H9 (cell line): ENCODE measurements around the gene SRGAP1. TPM values are rescaled to one million over a fixed set of nuclear protein-coding genes. Genes with fewer than 3 reads are reported as not detected.

Experiments used
- DNase-seq: peaks from one replicate; pipeline ENCODE4 v3.0.0-alpha.2; 2017
- H2AFZ ChIP-seq: one replicate; pipeline ENCODE4 v1.6.1; 2013; ENCODE audit warnings: mild to moderate bottlenecking, low read length, control low read depth, moderate library complexity
- H2AK5ac ChIP-seq: 2 replicates; pipeline ENCODE4 v1.6.1; 2013; ENCODE audit warnings: low read length, control low read depth, mixed read lengths; ENCODE audit not compliant: insufficient read length
- H2BK120ac ChIP-seq: one replicate; pipeline ENCODE4 v1.6.1; 2013; ENCODE audit warnings: low read depth, mild to moderate bottlenecking, low read length, control low read depth, inconsistent platforms; ENCODE audit not compliant: poor library complexity, severe bottlenecking
- H2BK12ac ChIP-seq: 2 replicates; pipeline ENCODE4 v1.6.1; 2013; ENCODE audit warnings: low read length, control low read depth, mixed read lengths, low read depth; ENCODE audit not compliant: insufficient read length
- H2BK15ac ChIP-seq: 2 replicates; pipeline ENCODE4 v1.6.1; 2013; ENCODE audit warnings: low read depth, low read length, control low read depth
- H2BK20ac ChIP-seq: one replicate; pipeline ENCODE4 v1.6.1; 2013; ENCODE audit warnings: low read depth, mild to moderate bottlenecking, low read length, control low read depth, inconsistent platforms; ENCODE audit not compliant: poor library complexity, severe bottlenecking
- H2BK5ac ChIP-seq: 2 replicates; pipeline ENCODE4 v1.6.1; 2013; ENCODE audit warnings: low read length, control low read depth, mixed read lengths; ENCODE audit not compliant: insufficient read length
- H3K14ac ChIP-seq: 2 replicates; pipeline ENCODE4 v1.6.1; 2013; ENCODE audit warnings: low read length, control low read depth; ENCODE audit not compliant: insufficient read depth
- H3K18ac ChIP-seq: 2 replicates; pipeline ENCODE4 v1.6.1; 2013; ENCODE audit warnings: low read depth, mild to moderate bottlenecking, mixed read lengths, low read length, control low read depth; ENCODE audit not compliant: insufficient read length
- H3K23ac ChIP-seq: 2 replicates; pipeline ENCODE4 v1.6.1; 2013; ENCODE audit warnings: low read length, control low read depth, mixed read lengths, low read depth; ENCODE audit not compliant: insufficient read length
- H3K23me2 ChIP-seq: 2 replicates; pipeline ENCODE4 v1.6.1; 2013; ENCODE audit warnings: low read depth, mild to moderate bottlenecking, mixed read lengths, low read length, control low read depth; ENCODE audit not compliant: insufficient read length, poor library complexity, severe bottlenecking
- H3K27ac ChIP-seq: 2 replicates; pipeline ENCODE4 v1.5.1; 2013; ENCODE audit warnings: low read length, control low read depth, mixed read lengths, low read depth; ENCODE audit not compliant: insufficient read length
- H3K27me3 ChIP-seq: 2 replicates; pipeline ENCODE4 v1.6.1; 2013; ENCODE audit warnings: low read length, control low read depth, inconsistent platforms; ENCODE audit not compliant: insufficient read depth
- H3K4ac ChIP-seq: 2 replicates; pipeline ENCODE4 v1.6.1; 2013; ENCODE audit warnings: low read depth, mild to moderate bottlenecking, control low read depth, inconsistent platforms, low read length, moderate library complexity
- H3K4me1 ChIP-seq: 2 replicates; pipeline ENCODE4 v1.6.1; 2013; ENCODE audit warnings: low read length, control low read depth, inconsistent platforms; ENCODE audit not compliant: insufficient read depth
- H3K4me2 ChIP-seq: 2 replicates; pipeline ENCODE4 v1.6.1; 2013; ENCODE audit warnings: low read length, control low read depth, mixed read lengths; ENCODE audit not compliant: insufficient read length, insufficient read depth
- H3K56ac ChIP-seq: 2 replicates; pipeline ENCODE4 v1.6.1; 2013; ENCODE audit warnings: low read depth, mild to moderate bottlenecking, mixed read lengths, low read length, control low read depth; ENCODE audit not compliant: insufficient read length
- H3K79me1 ChIP-seq: 2 replicates; pipeline ENCODE4 v1.6.1; 2013; ENCODE audit warnings: low read depth, mild to moderate bottlenecking, moderate library complexity, low read length, control low read depth, inconsistent platforms; ENCODE audit not compliant: insufficient read depth, poor library complexity, severe bottlenecking
- H3K79me2 ChIP-seq: 2 replicates; pipeline ENCODE4 v1.6.1; 2013; ENCODE audit warnings: low read length, control low read depth, inconsistent platforms; ENCODE audit not compliant: insufficient read depth
- H3K9ac ChIP-seq: 2 replicates; pipeline ENCODE4 v1.6.1; 2013; ENCODE audit warnings: low read length, control low read depth, mixed read lengths; ENCODE audit not compliant: insufficient read length; ENCODE audit errors: extremely low read depth
- H3K9me3 ChIP-seq: one replicate; pipeline ENCODE4 v1.6.1; 2013; ENCODE audit warnings: low read depth, low read length, inconsistent platforms; ENCODE audit not compliant: control insufficient read depth
- H3T11ph ChIP-seq: one replicate; pipeline ENCODE4 v1.6.1; 2013; ENCODE audit warnings: mild to moderate bottlenecking, low read length, control low read depth, inconsistent platforms
- H4K20me1 ChIP-seq: one replicate; pipeline ENCODE4 v1.6.1; 2013; ENCODE audit not compliant: control insufficient read depth, insufficient read length, insufficient read depth
- H4K5ac ChIP-seq: 2 replicates; pipeline ENCODE4 v1.6.1; 2013; ENCODE audit warnings: low read depth, mild to moderate bottlenecking, mixed read lengths, low read length, control low read depth; ENCODE audit not compliant: insufficient read length
- H4K8ac ChIP-seq: replicated peaks from 2 replicates; pipeline ENCODE4 v1.6.1; 2013; ENCODE audit warnings: low read length, control low read depth, mixed read lengths, low read depth; ENCODE audit not compliant: insufficient read length
- H4K91ac ChIP-seq: 2 replicates; pipeline ENCODE4 v1.6.1; 2013; ENCODE audit warnings: low read depth, mild to moderate bottlenecking, moderate library complexity, mixed read lengths, low read length, control low read depth; ENCODE audit not compliant: insufficient read length
- H3K27ac Mint-ChIP-seq, 3 experiments: 2 replicates in 2 of 3; 3 replicates in 1 of 3; pipeline ENCODE4 v1.8.0; 2020 to 2021; ENCODE audit warnings: mixed read lengths in 3 of 3, mild to moderate bottlenecking in 1 of 3, moderate library complexity in 1 of 3
- H3K27me3 Mint-ChIP-seq: 2 replicates; pipeline ENCODE4 v1.8.0; 2021; ENCODE audit warnings: low read depth, mild to moderate bottlenecking, moderate library complexity, mixed read lengths
- H3K36me3 Mint-ChIP-seq, 3 experiments: 2 replicates in 2 of 3; 3 replicates in 1 of 3; pipeline ENCODE4 v1.8.0; 2020 to 2021; ENCODE audit warnings: low read depth in 3 of 3, mixed read lengths in 3 of 3; ENCODE audit not compliant: insufficient read depth in 1 of 3
- H3K4me1 Mint-ChIP-seq, 2 experiments: 2 replicates each; pipeline ENCODE4 v1.8.0; 2020; ENCODE audit warnings: mixed read lengths in 2 of 2
- H3K4me3 Mint-ChIP-seq, 2 experiments: 2 replicates in 1 of 2; 3 replicates in 1 of 2; pipeline ENCODE4 v1.8.0; 2020 to 2021; ENCODE audit warnings: mild to moderate bottlenecking in 2 of 2, mixed read lengths in 2 of 2, moderate library complexity in 1 of 2
- H3K9me3 Mint-ChIP-seq, 2 experiments: 2 replicates in 1 of 2; 3 replicates in 1 of 2; pipeline ENCODE4 v1.8.0; 2020; ENCODE audit warnings: mild to moderate bottlenecking in 2 of 2, mixed read lengths in 2 of 2, moderate library complexity in 1 of 2
- CTCF ChIP-seq: fragments of 200-600 bp; sonication (generic); conservative IDR thresholded peaks from 3 replicates; pipeline ENCODE4 v1.8.0; 2021; ENCODE audit warnings: antibody characterized with exemption, mild to moderate bottlenecking
- WGBS: extraction: QIAGEN DNeasy Blood & Tissue Kit; methylation state at CpG from one replicate; pipeline ENCODE4 v1.1.7; 2013; ENCODE audit warnings: missing lambda C conversion rate, low lambda C conversion rate, mixed read lengths; ENCODE audit not compliant: insufficient read length; ENCODE audit errors: extremely low coverage; 5-methylcytosine and 5-hydroxymethylcytosine counted together
- total RNA-seq: library from RNA; stranded (reverse); gene quantifications from 2 replicates; pipeline ENCODE4 v1.2.1, GENCODE V29; 2021

SRGAP1 gene
- total RNA-seq, 1 experiment from 2014 or later, result 4.8 TPM

- Histone ChIP-seq H2BK5ac (no peak overlapping the region), H3K79me1 (no peaks in the 10 kb centered on the region), H4K20me1 (no peaks in the 10 kb centered on the region), H4K91ac (no peak overlapping the region), H3K4me1 (no peaks in the 10 kb centered on the region; the same call in 1 of the 2 replicates), H3K9ac (no peak overlapping the region), H3T11ph (no peak overlapping the region), H4K8ac (no peak overlapping the region), H2BK15ac (no peak overlapping the region), H2BK12ac (no peak overlapping the region), H3K9me3 (no peaks in the 10 kb centered on the region), H3K79me2 (no peaks in the 10 kb centered on the region), H2AK5ac (no peak overlapping the region), H3K4ac (no peak overlapping the region), H3K27ac (no peak overlapping the region), H3K23me2 (no peaks in the 10 kb centered on the region), H2BK120ac (no peak overlapping the region), H3K18ac (no peak overlapping the region), H2BK20ac (no peak overlapping the region), H3K27me3 (no peaks in the 10 kb centered on the region), H3K14ac (no peak overlapping the region), H3K4me2 (no peak overlapping the region), H3K23ac (no peak overlapping the region), H2AFZ (no peak overlapping the region), H3K56ac (no peak overlapping the region), H4K5ac (no peak overlapping the region)
- H3K9me3 Mint-ChIP-seq, result no peaks in the 10 kb centered on the region
- TF ChIP-seq CTCF, result no peak
- WGBS, result no CpG with 5 or more reads among the region's 7 CpGs
- H3K36me3 Mint-ChIP-seq, result peaks cover 8 to 28% (median 21%) of the 10 kb centered on the region in 3 experiments; a peak in 6 of 7 replicates
- H3K27ac Mint-ChIP-seq, result no peak overlapping the region
- H3K4me1 Mint-ChIP-seq, result peaks cover 0 to 3% of the 10 kb centered on the region in 2 experiments; a peak in 1 of 4 replicates
- no peak for DNase-seq
- H3K4me3 Mint-ChIP-seq, result no peak overlapping the region
- H3K27me3 Mint-ChIP-seq, result no peaks in the 10 kb centered on the region
These were observed 348.3 kb downstream of the SRGAP1 start for GRCh38 chr12:64192644-64193444.
